ENCODE data around the gene VPS8.

Gene VPS8

GRCh38 chr3:185060655-185061054 is 248.7 kb downstream of the VPS8 start:
- no peaks in the 10 kb centered on the region for H3K36me3 ChIP-seq (ENCODE audit: control insufficient read depth in 2 of 2, insufficient read depth in 1 of 2, low read length in 2 of 2)
- H3K27ac ChIP-seq (ENCODE audit: extremely low read depth, low read depth, low read length), result no peak overlapping the region
- ChIA-PET POLR2A (no interaction called here), CTCF (no interaction called here)
- H3K9me3 ChIP-seq (ENCODE audit: control insufficient read depth, insufficient read depth, low read depth, low read length), result no peaks in the 10 kb centered on the region
- TF ChIP-seq ZNF266 (tag by site-specific recombination; IDR thresholded peaks at IDR 0.05; ENCODE audit: low read depth) (no peak), ZNF585B (tag by site-specific recombination; IDR thresholded peaks at IDR 0.05) (peak; percentile 93), ZNF777 (tag by site-specific recombination; IDR thresholded peaks at IDR 0.05; ENCODE audit: borderline replicate concordance) (no peak)
- no peak overlapping the region for H3K4me3 ChIP-seq (ENCODE audit: low read depth, low read length)
- H3K4me1 ChIP-seq (ENCODE audit: control insufficient read depth, insufficient read depth, low read length), result no peaks in the 10 kb centered on the region

GRCh38 chr3:185062191-185062590 is 250.2 kb downstream of the VPS8 start:
- Histone ChIP-seq H3K9me3 (ENCODE audit: control insufficient read depth, insufficient read depth, low read depth, low read length) (no peaks in the 10 kb centered on the region), H3K4me1 (ENCODE audit: control insufficient read depth, insufficient read depth, low read length) (no peaks in the 10 kb centered on the region), H3K4me3 (ENCODE audit: low read depth, low read length) (no peak overlapping the region), H3K27ac (ENCODE audit: extremely low read depth, low read depth, low read length) (no peak overlapping the region), H3K36me3 (ENCODE audit: control insufficient read depth in 2 of 2, insufficient read depth in 1 of 2, low read length in 2 of 2) (no peaks in the 10 kb centered on the region)
- ChIA-PET POLR2A (no interaction called here), CTCF (no interaction called here)
- TF ChIP-seq ZNF639 (tag by site-specific recombination; IDR thresholded peaks at IDR 0.05) (no peak), ZNF558 (tag by site-specific recombination; IDR thresholded peaks at IDR 0.05) (no peak), KLF10 (tag by site-specific recombination; IDR thresholded peaks at IDR 0.05) (no peak), ZNF184 (tag by site-specific recombination; IDR thresholded peaks at IDR 0.05) (no peak), ZNF792 (tag by site-specific recombination; IDR thresholded peaks at IDR 0.05) (no peak), ZNF274 (IDR thresholded peaks at IDR 0.05; ENCODE audit: low read length) (no peak), ZNF274 (tag by site-specific recombination; IDR thresholded peaks at IDR 0.05; ENCODE audit: borderline replicate concordance) (no peak), ZNF664 (tag by site-specific recombination; IDR thresholded peaks at IDR 0.05) (no peak), ZSCAN4 (tag by site-specific recombination; IDR thresholded peaks at IDR 0.05) (no peak), KLF16 (tag by site-specific recombination; IDR thresholded peaks at IDR 0.05) (no peak), ZNF324 (tag by site-specific recombination; IDR thresholded peaks at IDR 0.05) (no peak), ZNF626 (tag by site-specific recombination; IDR thresholded peaks at IDR 0.05) (no peak), ZNF239 (tag by site-specific recombination; IDR thresholded peaks at IDR 0.05) (no peak), ZNF514 (tag by site-specific recombination; IDR thresholded peaks at IDR 0.05) (no peak), ZNF548 (tag by site-specific recombination; IDR thresholded peaks at IDR 0.05) (no peak)

- H3K4me1 ChIP-seq (ENCODE audit: control insufficient read depth, insufficient read depth, low read length), result no peaks in the 10 kb centered on the region
- POLR2A ChIA-PET, result no interaction called here
- CTCF ChIA-PET, result no interaction called here
- TF ChIP-seq ZNF292 (tag by site-specific recombination; IDR thresholded peaks at IDR 0.05; ENCODE audit: borderline replicate concordance, low read depth), result no peak
- TF ChIP-seq ZFP37 (tag by site-specific recombination; IDR thresholded peaks at IDR 0.05), result no peak
- no peak for TF ChIP-seq ZNF626 (tag by site-specific recombination; IDR thresholded peaks at IDR 0.05)
- TF ChIP-seq ZNF837 (tag by site-specific recombination; IDR thresholded peaks at IDR 0.05), result no peak
- no peak for TF ChIP-seq KLF1 (tag by site-specific recombination; IDR thresholded peaks at IDR 0.05)
- no peak for TF ChIP-seq ZNF211 (tag by site-specific recombination; IDR thresholded peaks at IDR 0.05; ENCODE audit: low read depth)
- no peak for TF ChIP-seq ZNF148 (tag by site-specific recombination; IDR thresholded peaks at IDR 0.05; ENCODE audit: borderline replicate concordance)
- no peak for TF ChIP-seq ZNF513 (tag by site-specific recombination; IDR thresholded peaks at IDR 0.05)
- no peak for TF ChIP-seq ZNF140 (tag by site-specific recombination; IDR thresholded peaks at IDR 0.05)
- TF ChIP-seq ZNF529 (tag by site-specific recombination; IDR thresholded peaks at IDR 0.05; ENCODE audit: insufficient replicate concordance), result no peak
- no peak for TF ChIP-seq ZNF558 (tag by site-specific recombination; IDR thresholded peaks at IDR 0.05)
Observed at GRCh38 chr3:185063431-185063830, 251.5 kb downstream of the VPS8 start.

More at GRCh38 chr3:185063431-185063830, 251.5 kb downstream of the VPS8 start:
- Histone ChIP-seq H3K4me3 (ENCODE audit: low read depth, low read length) (no peak overlapping the region), H3K27ac (ENCODE audit: extremely low read depth, low read depth, low read length) (no peak overlapping the region), H3K9me3 (ENCODE audit: control insufficient read depth, insufficient read depth, low read depth, low read length) (no peaks in the 10 kb centered on the region), H3K36me3 (ENCODE audit: control insufficient read depth in 2 of 2, insufficient read depth in 1 of 2, low read length in 2 of 2) (no peaks in the 10 kb centered on the region)

Data from HEK293 (cell line).